ENCODE results near the gene CCDC8. TPM values are rescaled to one million over a fixed set of nuclear protein-coding genes. Genes with fewer than 3 reads are reported as not detected.

Gene CCDC8
- total and polyA plus RNA-seq, 8 donors, result 0.29 to 22.9 (median 2.6) TPM; not detected in 2

DNA sequence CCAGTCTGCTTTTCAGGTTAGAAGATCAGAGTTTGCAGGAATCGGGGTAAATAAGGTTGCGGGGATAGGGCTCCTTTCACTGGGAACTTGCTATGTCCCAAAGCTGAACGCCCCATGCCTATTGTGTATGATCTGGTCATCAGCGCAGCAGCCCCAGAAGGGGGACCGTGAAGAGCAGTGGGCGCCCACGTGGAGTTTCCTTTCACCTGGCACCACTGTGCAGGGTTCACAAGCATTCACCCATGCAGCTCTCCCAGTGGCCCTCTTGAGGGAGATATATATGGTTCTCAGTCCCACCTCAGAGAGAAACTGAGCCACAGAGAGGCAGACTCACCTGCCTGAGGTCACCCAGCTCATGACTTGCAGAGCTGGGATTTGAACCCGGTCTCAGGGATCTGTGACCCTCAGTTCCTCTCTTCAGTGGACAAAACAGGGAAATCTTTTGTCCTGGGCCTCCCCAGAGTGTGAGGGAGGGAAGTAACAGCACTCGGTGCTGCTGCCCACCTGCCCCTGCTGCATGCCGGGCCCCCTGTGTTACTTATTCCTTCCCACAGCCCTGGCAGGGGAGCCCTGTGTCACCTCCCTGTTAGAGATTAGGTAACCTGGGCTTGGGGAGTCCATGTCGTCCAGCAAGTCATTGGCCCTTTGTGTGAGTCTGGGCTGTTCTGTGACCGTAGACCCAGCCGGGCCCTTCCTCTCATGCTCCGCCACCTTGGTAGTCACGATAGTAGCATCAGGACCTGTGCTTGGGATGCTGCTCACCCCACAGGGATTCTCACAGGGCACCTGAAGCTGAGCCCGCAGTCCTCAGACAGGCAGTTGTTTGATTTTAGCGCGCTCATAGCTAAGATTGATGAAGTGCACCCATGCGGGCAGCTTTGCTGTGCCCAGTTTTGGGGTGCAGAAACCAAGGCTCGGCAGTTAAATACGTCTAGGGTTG is 38.6 kb downstream of the CCDC8 start:
- Histone ChIP-seq H3K4me3 (no peak overlapping the region), H3K27me3 (no peaks in the 10 kb centered on the region), H3K27ac (peak overlapping the region; percentile 77 to 89 (median 85)), H3K4me1 (peaks cover 24 to 63% (median 48%) of the 10 kb centered on the region in 4 donors), H3K9me3 (no peaks in the 10 kb centered on the region), H3K36me3 (peaks cover 26 to 57% (median 50%) of the 10 kb centered on the region in 4 donors)
- intact Hi-C loops (cut with DNase I; ENCODE audit: low total_unique reads), result no loop called here
- no peak for DNase-seq
- TF ChIP-seq POLR2AphosphoS5 (IDR thresholded peaks at IDR 0.05) (no peak), EP300 (IDR thresholded peaks at IDR 0.05) (no peak), POLR2A (IDR thresholded peaks at IDR 0.05) (no peak)
- TF ChIP-seq, protein P1, sequence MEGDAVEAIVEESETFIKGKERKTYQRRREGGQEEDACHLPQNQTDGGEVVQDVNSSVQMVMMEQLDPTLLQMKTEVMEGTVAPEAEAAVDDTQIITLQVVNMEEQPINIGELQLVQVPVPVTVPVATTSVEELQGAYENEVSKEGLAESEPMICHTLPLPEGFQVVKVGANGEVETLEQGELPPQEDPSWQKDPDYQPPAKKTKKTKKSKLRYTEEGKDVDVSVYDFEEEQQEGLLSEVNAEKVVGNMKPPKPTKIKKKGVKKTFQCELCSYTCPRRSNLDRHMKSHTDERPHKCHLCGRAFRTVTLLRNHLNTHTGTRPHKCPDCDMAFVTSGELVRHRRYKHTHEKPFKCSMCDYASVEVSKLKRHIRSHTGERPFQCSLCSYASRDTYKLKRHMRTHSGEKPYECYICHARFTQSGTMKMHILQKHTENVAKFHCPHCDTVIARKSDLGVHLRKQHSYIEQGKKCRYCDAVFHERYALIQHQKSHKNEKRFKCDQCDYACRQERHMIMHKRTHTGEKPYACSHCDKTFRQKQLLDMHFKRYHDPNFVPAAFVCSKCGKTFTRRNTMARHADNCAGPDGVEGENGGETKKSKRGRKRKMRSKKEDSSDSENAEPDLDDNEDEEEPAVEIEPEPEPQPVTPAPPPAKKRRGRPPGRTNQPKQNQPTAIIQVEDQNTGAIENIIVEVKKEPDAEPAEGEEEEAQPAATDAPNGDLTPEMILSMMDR (IDR thresholded peaks at IDR 0.05), result no peak
- WGBS, 5 donors, result 82 to 90% (median 87%) methylated on average over 15 to 21 of the region's 21 CpGs

DNA sequence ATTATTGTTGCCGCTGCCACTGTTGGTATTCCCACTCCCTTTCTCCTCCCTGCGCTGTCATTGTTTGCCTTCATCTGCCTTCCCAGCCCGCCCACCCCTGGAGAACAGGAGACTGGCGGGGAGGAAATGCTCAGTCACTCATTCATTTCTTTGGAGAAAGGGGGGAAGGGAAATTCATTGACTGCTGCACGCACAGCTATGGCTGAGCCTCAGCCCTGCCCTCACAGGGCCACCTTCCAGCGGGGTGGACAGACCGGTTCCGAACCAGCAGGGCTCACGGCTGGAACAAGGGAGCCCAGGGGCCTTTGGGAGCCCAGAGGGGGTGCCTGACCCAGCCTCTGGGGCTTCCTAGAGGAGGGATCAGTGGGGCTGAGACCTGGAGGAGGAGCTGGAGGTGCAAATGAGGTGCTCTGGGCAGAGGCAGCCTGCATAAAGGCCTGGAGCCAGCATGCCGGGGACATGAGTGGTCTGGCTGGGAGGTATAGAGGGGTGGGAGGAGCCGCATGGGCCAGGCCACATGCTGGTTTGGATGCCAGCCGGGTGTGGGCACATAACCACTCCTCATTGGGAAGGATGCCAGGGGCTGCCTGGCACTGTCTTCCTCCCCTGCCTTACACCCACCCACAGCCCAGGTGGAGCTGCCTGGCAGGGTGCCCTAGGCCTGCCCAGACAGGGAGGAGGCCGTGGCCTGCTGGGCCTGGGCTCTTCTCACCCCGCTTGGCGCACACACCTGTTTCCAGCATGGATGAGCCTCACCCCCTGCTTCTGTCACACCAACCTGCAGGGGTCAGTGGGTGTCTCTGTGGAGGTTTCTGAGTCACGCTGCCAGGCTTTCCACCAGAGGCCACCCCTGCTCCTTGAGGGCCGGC is 39.6 kb downstream of the CCDC8 start:
- Histone ChIP-seq H3K9me3 (no peaks in the 10 kb centered on the region), H3K4me3 (no peak overlapping the region), H3K27ac (peak overlapping the region; percentile 77 to 89 (median 85)), H3K27me3 (no peaks in the 10 kb centered on the region), H3K36me3 (peaks cover 21 to 50% (median 47%) of the 10 kb centered on the region in 4 donors), H3K4me1 (peaks cover 24 to 58% (median 46%) of the 10 kb centered on the region in 4 donors)
- peak; percentile 88 to 99 for DNase-seq
- TF ChIP-seq POLR2AphosphoS5 (IDR thresholded peaks at IDR 0.05), result peak in 2 of 3 donors; percentile 21 to 81
- TF ChIP-seq, protein P1 (IDR thresholded peaks at IDR 0.05), result no peak
- 26 to 39% (median 30%) methylated on average over 10 to 17 of the region's 17 CpGs for WGBS, 5 donors
- intact Hi-C loops (cut with DNase I; ENCODE audit: low total_unique reads), result no loop called here

DNA sequence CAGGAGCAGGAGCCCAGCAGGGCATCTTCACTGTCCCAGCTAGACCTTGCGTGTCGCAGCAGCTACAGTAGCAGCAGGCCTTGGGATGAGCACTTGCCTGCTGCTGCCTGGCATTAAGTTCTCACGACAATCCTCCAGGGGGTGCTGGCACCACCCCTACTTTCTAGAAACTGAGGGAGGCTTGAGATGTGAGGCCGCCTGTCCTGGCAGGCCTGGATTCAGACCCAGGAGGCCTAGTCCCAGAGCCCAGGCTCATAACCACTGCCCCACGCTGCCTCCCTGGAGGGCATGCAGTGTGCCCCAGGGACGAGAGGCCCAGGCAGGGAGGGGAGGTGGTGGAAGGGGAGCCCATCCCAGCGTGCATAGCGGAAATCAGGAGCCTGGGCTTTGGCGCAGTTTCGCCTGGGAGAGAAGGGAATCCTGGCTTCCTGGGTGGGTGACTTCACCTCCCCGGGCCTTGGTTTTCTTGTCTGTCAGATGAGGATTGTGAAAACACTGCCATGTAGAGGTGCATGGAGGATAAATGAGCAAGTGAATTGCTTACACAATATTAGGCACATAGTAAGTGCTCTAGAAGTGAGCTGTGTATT is 40.4 kb downstream of the CCDC8 start:
- TF ChIP-seq, protein P1 (IDR thresholded peaks at IDR 0.05), result no peak
- TF ChIP-seq POLR2A (IDR thresholded peaks at IDR 0.05) (no peak), EP300 (IDR thresholded peaks at IDR 0.05) (no peak), POLR2AphosphoS5 (IDR thresholded peaks at IDR 0.05) (no peak)
- H3K4me3 ChIP-seq, result no peak overlapping the region
- intact Hi-C loops (cut with DNase I; ENCODE audit: low total_unique reads), result no loop called here
- no peak for DNase-seq
- peaks cover 24 to 50% (median 43%) of the 10 kb centered on the region in 4 donors for H3K4me1 ChIP-seq
- WGBS, 5 donors, result 52 to 81% (median 63%) methylated on average over 11 of the region's 11 CpGs
- H3K36me3 ChIP-seq, result peaks cover 21 to 55% (median 48%) of the 10 kb centered on the region in 4 donors
- H3K9me3 ChIP-seq, result no peaks in the 10 kb centered on the region
- H3K27ac ChIP-seq, result peak overlapping the region; percentile 56 to 89 (median 82)
- H3K27me3 ChIP-seq, result no peaks in the 10 kb centered on the region
